HG02571 (cell line): ENCODE measurements around the gene CD200.

Experiments
- ATAC-seq: cut with Tn5 transposase; IDR thresholded peaks from one replicate; pipeline ENCODE4 v1.9.1; 2021; ENCODE audit warnings: mild to moderate bottlenecking, moderate library complexity; ENCODE audit not compliant: unreplicated experiment

The CD200 gene, protein sequence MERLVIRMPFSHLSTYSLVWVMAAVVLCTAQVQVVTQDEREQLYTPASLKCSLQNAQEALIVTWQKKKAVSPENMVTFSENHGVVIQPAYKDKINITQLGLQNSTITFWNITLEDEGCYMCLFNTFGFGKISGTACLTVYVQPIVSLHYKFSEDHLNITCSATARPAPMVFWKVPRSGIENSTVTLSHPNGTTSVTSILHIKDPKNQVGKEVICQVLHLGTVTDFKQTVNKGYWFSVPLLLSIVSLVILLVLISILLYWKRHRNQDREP

DNA sequence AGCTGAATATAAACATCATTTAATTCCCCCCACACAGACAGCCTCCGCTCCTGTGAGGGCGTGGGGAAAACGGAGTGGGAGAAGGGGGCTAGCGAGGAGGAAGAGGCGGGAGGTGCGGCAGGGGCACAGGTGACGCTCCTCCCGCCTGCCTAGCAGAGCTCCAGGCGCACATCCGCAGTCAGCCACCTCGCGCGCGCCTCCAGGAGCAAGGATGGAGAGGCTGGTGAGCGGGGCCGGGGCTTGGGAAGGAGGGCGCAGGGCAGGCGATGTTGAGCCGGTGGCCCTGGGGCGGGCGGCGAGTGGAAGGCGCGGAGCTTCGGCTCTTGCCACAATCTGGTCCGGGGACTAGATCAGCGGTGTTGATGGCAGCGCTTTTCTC, at the start of gene CD200:
Gene CD200 (plus strand): TSS at position 155 of the 379 bp plus-strand sequence. CDS start 57 bp downstream, at position 212.
- ATAC-seq = peak; percentile 61

DNA sequence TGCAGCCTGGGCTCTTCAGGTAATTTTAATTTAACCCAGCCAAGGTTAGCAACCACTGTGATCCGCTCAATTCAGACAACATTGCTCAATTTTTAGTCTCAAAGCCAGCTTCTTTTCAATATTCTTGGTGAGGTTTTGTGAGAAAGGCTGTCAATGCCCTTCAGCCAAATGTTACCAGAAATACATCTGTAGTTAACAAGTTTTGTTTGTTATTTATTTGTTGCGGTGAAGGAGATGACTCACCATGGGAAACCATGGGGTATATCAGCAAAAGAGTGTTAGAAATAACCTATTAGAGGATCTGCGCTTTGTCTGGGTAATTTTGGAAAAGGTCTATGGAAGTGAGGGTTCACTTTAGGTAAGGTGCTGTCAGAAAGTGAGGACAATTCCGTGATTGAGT, 43.9 kb upstream of the CD200 start:
- no peak for ATAC-seq

DNA sequence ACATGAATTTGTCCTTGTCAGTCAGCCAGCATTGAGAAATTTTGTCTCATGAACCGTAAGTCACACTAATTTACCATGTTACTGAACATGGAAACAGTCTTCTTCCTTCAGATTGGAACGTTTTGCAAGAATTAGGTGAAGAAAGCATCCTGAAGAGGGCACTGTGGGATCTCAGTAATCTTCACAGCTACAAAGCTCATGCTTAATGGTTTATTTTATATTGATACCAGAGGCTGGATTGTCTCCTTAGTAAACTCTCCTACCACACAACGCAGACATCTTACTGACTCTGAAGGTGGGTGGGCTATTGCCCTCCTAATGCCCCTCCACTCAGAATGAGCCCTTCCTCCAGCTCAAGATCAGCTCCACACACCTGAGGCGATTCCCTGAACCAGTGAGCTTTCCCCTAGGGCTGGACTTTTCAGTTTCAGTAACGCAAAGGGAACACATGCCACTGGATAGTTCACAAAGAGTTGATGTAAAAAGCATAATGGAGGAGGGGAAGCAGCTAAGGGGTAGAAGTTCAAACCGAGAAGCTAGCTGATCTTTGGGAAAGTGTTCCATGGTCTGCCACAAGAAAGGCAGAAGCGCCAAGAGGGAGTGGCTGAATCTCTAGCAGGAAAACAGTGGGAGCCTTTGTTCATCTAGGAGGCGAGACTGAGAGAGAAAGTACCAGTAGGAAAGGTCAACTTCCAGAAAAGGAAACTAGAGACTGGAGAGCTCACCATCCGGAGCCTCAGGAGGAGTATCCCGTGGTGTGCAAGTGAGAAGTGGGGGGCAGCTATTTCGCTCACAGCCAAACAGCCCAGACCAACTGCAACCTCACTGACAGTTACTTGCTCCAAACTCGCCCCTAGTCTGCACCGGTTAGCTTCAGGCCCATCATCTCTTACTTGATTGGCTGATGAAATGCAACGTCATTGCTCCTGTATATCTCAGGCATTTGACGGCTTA, 39.3 kb upstream of the CD200 start, which contains the start of gene SLC9C1:
Gene SLC9C1 (minus strand): TSS at position 849 of the 954 bp plus-strand sequence. CDS start 7,425 bp downstream, outside the sequence.
- ATAC-seq = no peak

DNA sequence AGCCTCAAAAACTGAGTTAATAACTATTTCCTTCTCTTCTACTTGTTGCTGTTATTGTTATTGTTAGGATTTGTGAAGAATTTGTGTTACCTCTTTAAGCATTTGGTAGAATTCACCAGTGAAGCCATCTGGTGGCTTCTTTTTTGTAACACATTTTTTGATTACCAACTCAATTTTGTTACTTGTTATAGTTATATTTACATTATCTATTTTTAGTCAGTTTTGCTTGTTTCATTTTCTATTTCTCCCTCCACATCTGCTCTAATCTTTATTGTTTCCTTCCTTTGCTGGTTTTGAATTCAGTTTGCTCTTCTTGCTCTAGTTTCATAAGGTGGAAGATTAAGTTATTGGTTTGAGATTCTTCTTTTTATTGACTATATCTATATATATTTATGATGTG, 35.2 kb upstream of the CD200 start:
- no peak for ATAC-seq

DNA sequence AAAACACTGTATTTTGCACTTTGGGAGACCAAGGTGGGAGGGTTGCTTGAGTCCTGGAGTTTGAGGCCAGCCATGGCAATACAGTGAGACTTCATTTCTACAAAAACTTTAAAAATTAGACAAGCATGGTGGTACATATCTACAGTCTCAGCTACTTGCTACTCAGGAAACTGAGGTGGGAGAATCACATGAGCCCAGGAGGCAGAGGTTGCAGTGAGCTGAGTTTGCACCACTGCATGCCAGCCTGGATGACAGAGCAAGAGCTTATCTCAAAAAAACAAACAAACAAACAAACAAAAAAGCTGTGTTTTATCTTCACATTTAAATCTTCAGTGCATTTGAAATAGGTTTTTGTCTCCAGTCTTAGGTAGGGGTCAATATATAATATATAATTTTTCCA, 34.2 kb upstream of the CD200 start:
- no peak for ATAC-seq

DNA sequence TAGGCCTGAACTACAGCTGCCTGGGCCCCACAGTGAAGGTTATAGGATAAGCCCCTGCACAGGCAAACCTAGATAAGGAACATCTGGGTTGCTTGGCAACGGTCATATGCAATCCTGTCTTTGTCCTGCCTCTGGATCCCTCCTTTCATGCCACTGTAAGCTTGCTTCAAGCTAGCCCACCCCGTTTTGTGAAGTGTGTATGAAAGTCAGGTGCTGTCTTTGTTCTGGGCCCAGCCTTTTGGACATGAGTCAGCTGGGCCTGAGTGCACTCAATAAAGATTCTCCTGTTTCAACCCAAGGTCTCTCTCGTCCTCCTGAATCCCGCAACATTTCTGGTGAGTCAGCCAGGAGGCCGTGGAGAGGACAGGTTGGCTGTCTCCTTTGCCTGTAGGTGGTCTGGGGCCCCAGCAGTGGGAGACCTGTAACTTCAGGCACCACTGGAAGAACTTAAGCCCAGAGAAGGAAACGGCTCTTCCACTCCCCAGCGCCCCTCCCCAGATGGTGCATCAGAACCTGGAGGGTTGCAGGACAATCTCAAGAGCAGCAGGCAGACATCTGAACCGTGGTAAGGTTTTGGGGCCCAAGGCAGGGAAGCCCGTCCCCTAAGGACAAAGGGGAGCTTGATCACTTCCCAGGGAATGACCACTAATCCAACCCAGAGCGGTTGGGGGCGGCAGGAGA, 30.7 kb upstream of the CD200 start:
- ATAC-seq = no peak

DNA sequence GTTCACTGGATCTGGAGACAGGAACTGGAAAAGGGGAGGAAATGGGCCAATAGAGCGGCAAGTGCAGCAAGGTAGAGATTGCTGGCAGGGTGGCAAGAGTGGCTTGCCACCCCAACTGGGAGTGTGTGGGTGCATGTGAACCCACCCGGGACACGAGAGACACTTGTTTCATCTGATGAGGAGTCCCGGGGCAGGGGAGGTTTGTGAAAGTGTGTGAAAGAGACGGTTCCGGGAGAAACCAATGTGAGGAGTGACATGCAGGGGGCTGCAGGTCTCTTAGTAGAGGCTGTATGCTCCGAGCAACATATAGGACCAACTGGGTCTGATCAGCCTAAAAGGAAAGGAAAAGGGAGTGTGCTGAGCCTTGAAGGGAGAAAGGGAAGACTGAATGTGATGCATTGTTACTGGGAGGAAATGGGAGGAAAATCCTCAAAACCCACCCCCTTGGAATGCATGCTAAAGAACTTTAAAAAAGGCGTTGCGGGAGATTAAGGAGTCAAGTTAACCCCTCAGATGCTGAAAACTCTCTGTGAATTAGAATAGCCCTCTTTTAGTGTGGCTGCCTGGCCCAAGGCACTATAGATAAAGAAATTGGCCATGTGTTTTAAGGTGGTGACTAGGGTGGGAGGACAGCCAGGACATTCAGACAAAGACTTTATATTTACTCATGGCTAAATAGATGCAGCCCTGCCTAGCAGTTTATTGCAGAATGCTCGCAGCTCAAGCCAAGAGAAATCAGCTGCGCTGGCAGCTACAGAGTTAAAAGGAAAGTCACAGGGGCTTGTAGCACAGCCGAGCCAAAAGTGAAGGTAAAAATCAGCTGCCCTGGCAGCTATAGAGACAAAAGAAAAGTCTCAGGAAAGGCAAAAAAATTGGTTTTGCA, 29.8 kb upstream of the CD200 start:
- no peak for ATAC-seq

DNA sequence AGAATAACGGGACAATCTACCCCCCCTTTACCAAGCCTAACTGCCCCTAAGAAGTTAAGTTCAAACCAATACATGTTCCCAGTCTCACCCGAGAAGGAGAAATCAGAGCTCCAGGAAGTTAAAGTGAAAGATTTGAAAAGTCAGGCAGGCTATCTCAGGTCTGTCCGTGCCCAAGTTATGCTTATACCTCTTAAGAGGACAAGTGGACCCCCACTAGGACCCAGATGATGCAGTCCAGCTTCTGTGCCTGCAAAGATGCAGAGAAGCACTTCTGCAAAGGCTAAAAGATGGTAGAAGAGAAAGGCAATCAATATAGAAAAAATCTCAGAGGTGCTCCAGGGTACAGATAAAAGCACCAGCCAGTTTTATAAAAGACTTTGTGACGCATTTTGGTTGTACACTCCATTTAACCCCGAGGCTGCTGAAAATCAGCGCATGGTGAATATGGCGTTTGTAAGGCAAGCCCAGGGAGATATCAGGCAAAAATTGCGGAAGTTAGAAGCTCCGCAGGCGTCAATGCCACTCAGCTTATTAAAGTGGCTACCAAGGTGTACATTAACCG, 29.1 kb upstream of the CD200 start:
- no peak for ATAC-seq

DNA sequence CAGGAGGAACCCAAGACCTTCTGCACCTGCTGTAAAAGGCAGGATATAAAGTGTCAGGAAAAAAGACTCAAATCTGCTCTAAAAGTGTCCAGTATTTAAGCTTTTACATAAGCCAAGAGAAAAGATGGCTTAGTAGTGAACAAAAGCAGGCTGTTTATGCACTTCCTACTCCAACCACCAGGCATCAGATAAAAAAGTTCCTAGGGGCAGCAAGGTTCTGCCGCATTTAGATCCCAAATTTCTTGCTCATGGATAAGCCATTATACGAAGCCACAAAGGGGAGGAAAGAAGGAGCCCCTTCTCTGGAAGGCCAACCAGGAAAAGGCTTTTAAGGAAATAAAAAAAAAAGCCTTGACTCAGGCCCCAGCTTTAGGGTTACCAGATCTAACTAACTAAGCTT, 28.3 kb upstream of the CD200 start:
- ATAC-seq = no peak

DNA sequence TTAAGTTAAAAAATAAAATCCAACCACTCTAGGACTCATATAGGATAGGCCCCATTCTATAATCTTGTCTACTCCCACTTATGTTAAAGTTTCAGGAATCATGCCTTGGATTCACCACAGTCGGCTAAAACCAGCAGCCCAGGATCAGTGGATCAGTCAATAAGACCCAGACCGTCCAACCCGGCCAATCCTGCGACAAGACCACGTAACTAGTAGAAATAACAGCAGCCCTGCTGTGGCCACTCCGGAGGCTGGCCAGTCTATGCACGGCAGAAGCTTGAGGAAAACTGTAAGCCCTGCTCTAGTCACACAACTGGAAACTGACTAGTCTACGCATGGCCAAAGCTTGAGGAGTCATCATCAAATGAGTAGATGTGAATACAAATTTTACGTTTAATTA, 26.1 kb upstream of the CD200 start:
- ATAC-seq = no peak

DNA sequence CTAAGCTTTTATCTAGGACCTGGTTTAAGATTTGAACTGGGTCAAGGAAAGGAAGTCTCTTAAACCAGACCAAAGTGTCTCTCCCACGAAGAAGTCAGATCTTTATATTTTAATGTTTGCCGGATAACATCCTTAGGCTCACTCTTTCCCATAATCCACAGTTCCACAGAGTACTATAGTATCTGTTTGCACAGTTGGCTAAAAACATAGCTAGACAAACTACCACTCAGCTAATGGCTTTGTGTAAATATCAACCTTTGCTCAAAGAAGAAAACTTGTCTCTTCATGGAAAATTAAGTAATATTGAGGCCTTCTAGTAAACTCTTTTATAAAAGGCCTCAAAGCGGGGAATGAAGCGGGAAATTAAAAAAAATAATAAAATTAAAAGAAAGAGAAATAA, 25.4 kb upstream of the CD200 start:
- ATAC-seq = no peak

DNA sequence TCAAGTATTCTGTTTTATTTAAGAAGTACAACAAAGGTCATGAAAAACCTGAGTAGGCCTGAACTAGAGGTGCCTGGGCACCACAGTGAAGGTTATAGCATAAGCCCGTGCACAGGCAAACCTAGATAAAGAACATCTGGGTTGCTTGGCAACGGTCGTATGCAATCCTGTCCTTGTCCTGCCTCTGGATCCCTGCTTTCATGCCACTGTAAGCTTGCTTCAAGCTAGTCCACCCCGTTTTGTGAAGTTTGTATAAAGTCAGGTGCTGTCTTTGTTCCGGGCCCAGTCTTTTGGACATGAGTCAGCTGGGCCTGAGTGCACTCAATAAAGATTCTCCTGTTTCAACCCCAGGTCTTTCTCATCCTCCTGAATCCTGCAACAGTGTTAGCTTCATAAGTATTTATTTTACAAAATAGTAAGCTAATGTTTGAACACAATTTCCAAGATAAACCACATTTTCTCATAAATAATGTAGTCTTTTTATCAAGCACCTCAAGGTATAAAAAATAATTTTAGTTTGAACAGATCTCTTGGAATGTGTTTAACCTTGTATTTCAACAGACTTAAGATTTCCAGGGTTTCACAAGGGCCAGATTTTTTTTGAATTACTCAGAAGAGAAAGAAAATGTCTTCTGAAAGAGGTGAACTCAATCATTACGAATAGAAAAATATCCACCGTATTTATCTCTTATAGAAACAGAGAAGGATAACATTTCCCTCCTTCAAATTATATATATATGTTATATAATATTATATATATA, 24.6 kb upstream of the CD200 start:
- ATAC-seq = no peak

DNA sequence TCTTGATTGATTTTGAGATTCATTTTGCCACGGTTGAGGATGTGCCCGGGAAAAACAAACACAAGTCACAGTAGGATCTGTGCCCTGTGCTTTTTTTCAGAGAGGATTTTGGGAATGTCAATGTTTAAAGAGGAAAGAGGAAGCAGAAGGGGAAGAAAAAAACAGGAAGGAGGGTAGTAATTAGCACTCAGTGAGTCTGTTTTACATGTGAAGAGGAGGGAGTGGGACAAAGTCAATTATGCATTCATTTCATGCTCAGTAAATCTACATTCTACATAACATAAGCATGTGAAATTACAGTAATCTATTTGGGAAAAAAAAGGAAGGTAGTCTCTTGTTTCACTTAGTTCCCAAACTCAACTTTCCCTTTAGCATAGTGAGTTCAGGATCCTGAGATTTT, 18.3 kb upstream of the CD200 start:
- no peak for ATAC-seq

DNA sequence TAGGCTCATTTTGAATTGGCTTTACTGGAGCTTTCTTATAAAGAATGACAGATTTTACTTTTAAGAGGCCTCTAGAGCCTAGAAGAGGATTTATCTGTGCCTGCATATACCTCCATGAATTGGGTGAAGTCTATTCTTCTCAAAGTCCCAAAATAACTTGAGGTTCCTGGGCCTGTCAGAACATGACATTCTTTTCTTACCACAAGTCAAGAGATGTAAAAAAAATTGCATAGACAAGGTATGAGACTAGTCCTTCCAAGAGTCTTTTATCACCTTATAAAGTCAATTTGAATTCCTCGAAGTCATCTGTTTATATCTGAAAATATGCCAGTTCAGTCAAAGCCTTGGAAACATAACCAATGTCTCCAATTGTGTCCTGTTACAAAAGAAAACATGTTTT, 17.2 kb upstream of the CD200 start:
- ATAC-seq = no peak

DNA sequence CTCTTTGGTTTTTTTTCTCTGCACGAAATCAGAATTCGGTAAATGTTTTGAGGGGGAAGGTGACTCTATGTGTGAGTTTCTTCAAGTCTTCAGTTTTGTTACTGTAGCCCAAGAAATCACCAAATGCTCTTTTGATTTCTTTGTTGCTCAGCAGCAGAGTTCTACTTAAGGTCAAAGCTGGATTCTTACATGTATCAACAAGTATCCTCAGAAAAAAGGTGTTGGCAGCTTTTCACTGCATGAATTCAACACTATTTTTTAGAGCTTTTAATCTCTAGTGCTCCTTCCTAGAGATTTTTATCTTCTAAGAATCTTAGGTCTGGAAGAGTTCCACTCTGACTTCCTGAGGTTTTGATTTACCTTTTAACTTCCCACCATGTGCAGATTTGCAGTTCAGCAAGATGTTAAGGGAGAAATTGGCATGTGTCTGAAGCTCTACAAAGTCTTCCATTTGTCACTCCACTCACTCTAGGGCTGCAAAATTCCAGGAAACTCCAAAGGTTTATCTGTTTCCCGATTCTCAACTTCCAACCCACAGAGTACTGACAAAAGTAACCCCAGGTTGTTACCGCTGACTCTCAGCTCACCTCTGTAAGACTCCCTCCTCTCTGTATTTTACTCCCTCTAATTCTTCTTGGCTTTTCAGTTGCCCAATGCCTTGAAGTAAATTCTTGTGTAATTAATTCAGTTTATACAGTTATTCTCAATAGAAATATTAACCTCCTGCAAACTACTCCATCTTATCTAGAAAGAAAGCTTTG, 13.3 kb upstream of the CD200 start:
- ATAC-seq = no peak

DNA sequence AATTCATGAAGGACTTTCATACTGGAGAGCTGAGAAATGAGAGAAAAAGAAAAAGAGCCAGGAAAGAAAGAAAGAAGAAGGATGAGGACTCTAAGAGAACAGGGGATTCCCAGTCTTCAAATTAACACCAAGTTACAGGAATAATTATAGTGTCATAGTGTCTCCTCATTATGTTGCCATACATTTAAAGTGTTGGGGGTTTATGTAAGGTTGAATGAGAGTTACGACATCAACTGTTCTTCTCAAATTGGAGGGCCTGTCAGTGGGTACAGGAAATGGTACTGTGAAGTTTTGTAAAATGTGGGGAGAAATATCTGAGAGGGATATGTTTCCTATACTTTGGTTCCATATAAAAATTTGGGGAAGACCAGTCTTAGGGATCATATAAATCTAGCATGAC, 12.3 kb upstream of the CD200 start:
- no peak for ATAC-seq

DNA sequence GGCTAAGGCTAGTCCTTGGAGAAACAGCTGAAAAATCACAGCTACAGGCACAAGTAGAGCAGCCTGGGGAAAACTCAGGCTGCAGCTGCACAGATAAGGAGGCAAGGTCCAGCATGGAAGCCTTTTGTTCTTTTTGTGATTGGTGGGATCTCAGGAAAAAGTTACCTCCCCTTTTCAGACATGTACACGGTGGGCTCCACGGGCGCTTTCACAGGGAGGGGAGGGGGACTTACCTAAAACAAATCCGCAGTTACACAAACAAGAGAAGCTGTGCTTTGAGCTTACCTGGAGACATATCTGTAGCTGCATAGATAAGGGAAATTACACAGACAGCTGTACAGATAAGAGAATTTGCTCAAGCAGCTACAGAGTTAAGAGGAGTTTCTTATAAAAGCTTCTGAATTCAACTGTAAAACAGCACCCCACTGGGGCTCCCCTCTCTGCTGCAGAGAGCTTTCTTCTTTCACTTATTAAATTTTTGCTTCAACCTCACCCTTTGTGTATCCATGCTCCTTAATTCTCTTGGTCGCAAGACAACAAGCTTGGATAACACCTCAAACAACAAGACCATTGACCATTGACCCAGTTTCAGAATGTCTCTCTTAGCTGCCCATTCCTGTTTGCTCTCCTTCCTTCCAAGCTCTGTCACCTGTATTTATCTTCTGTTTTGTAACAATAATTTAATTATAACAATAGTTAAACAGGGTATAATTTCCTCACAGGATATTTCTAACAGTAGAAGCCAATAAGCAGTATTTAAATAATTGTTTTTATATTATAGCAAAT, 10.9 kb upstream of the CD200 start:
- ATAC-seq = no peak

DNA sequence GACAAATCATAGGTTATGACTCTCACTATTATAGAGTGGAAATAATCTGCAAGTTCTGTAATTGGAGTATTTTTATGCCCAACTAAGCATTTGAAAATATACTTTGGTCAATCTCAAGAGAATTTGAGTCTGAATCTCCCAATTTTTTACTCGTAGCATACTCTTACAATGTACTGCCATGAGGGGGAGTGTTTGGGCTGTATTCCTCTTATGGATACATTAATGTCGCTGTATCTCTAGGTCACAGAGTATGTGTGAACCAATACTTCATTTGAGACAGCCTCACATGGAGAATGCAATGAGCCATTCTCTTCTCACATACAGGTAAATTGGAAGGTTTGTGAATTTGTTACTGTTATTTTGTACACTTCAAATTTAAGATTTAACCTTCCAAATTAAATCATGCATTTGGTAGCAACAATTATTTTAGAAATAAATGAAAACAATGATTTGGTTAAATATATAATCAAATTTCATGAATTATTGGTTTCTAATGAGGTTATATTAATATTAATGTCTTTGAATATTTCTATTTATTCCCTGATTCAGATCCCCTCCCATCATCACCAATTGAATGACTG, 5.5 kb upstream of the CD200 start:
- ATAC-seq = peak; percentile 82
